Activated T-helper 9 cell treated with anti-CD3 and anti-CD28 coated beads, Interleukin-2, amount 50 U/mL, for 16 hours (primary cell): Measurements from ENCODE around the gene PLEKHA1.

Experiments used
- DNase-seq: peaks from one replicate; pipeline ENCODE4 v3.0.0-alpha.2; 2020; ENCODE audit warnings: low read depth

PLEKHA1 gene

GRCh38 chr10:122422266-122422989 is 47.9 kb downstream of the PLEKHA1 start:
- no peak for DNase-seq

DNA sequence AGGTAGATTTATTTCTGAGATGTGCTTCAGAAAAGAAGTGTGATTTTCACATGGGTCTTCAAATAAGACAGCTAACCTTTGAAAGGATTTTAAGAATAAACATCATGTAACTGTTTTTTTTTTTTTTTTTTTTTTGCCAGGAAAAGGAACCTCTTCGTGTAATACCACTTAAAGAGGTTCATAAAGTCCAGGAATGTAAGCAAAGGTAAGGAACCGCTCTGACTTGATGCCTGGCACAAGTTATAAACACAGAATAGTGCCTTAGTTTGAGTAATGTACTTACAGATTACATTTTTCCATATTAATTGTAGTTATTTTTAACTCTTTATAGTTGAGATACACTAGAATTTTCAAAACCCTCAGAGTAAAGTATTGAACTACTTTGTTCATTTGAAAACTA is 49.6 kb downstream of the PLEKHA1 start:
- DNase-seq, result no peak

GRCh38 chr10:122426829-122427228 is 52.3 kb downstream of the PLEKHA1 start:
- DNase-seq, result no peak

DNA sequence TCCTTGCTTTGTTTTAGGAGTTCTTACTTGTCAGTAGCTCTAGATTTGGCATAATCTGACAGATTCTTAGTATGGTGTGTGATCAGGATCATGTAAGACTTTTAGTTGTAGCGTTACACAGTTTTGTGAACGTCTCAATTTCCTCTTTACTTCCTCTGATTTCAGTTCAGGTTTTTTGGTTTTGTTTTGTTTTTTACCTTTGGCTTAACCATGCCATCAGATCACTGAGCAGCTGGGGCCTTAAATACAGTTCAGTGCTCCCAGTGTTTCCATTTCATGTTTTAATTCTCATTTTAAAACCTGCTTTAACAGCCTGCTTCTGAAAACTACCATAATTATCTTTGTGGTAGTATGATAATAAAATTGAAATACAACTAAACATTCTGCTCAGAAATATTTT is 52.8 kb downstream of the PLEKHA1 start:
- no peak for DNase-seq

GRCh38 chr10:122435212-122435827 is 60.8 kb downstream of the PLEKHA1 start:
- no peak for DNase-seq

DNA sequence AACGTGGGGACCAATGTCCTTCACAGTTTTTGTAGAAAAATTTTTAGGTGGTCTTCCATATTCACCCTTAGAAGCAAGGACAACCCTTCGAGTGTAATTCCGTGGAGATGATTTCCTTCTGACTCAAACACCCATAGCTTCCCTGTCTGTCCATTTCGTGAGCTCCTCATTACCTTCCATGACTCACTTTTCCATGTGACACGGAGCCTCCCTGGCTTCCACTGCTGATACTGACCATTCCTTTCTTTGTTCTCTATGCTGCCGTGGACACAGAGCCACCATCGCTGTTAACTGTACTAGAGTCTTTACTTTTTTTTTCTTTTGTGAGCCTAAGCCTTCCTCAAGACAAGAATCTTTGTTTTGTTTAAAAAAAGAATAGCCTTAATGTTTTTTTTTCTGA is 67.5 kb downstream of the PLEKHA1 start:
- no peak for DNase-seq

DNA sequence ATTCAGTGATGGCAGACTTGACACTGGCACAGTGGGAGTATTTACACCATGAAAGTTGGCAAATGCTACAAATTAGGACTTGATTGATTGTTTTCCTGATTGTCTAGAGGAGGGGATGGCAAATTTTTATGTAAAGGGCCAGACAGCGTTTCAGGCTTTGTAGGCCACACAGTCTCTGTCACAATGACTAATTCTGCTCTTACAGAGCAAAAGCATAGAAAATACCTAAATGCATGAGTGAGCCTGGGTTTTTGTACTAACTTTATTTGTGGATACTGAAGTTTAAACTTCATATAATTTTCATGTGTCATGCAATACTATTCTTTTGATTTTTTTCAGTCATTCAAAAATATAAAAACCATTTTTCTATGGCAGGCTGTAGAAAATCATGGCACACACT is 71.0 kb downstream of the PLEKHA1 start:
- DNase-seq, result no peak

- DNase-seq, result no peak
Observed at GRCh38 chr10:122445904-122446303, 71.4 kb downstream of the PLEKHA1 start.

GRCh38 chr10:122446668-122447423 is 72.3 kb downstream of the PLEKHA1 start:
- no peak for DNase-seq

DNA sequence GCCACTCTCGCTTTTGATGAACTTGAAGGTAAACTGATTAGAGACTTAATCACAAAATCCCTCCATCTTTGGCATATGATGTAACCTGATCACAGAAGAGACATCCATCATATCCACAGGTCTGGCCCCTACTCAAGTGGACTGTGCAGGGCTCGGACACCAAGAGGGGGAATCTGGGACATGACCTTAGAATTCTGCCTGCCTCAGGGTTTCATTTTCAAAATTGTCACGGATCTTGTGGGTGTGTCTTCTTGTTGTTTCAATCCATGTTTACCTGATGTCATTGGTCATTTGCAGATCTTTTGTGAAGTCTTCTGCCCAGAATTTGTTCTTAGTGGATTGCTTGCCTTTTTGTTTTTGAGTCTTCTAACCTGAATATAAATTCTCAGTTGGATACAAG is 74.1 kb downstream of the PLEKHA1 start:
- no peak for DNase-seq

GRCh38 chr10:122449153-122449552 is 74.6 kb downstream of the PLEKHA1 start:
- no peak for DNase-seq

- no peak for DNase-seq
Observed at GRCh38 chr10:122450353-122450990, 76.0 kb downstream of the PLEKHA1 start.

DNA sequence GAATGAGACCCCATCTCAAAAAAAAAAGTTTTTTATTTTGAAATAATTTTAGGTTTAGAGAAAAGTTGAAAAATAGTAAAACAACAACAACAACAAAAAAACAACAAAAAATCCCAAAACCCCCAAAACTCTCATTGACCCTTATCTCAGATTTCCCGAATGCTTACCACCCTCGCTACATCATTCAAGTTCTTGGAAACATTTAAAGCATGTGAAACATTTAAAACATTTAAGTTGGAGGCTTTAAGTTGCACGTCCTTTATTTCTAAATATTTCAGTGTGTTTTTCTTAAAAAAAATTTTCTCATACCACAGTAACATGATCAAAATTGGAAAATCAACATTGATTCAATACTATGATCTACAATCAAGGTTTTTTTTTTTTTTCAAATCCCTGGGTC is 79.6 kb downstream of the PLEKHA1 start:
- DNase-seq, result no peak

- DNase-seq, result no peak
Observed at GRCh38 chr10:122454603-122455080, 80.1 kb downstream of the PLEKHA1 start, which contains the start of gene ARMS2. TSS of gene ARMS2 (plus strand) at chr10:122454653. CDS start at chr10:122454728, 75 bp downstream.

DNA sequence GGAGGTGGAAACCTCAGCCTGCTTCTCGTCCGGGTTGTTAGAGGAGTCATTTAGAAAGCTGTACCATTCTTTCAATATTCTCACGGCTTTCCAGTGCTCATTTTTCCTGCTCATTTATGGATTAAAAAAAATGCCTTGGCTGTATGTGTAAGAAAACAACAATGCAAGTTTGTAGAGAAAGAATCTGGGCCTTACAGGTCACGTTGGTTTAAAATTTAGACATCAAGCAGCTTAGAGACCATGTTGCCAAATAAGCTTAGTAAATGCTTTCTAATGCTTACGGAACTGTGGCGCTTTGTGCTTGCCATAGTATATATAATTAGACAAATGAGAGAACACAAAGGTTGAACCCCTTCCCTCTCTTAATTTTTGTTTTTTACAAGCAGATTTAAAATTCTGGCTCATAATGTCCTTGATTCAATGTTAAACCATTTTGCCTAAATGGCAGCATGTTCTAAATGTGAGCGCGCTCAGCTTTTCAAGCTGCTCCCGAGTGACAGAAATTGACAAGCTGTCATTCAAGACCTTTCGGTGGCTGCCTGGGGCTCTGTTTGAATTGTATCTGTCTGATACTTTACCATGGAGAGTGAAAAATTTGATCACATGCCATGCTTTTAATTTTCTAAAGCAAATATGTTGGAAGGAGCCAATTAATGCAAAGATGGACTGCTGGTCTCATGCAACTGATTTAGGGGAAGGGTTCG is 81.0 kb downstream of the PLEKHA1 start:
- no peak for DNase-seq

GRCh38 chr10:122457934-122458333 is 83.4 kb downstream of the PLEKHA1 start:
- DNase-seq, result no peak

- DNase-seq, result no peak
Observed at GRCh38 chr10:122458693-122459092, 84.2 kb downstream of the PLEKHA1 start.

- DNase-seq, result no peak
Observed at GRCh38 chr10:122459561-122460273, 85.2 kb downstream of the PLEKHA1 start.

- DNase-seq, result no peak
Observed at GRCh38 chr10:122460891-122461293, 86.4 kb downstream of the PLEKHA1 start.

GRCh38 chr10:122461367-122461728 is 86.8 kb downstream of the PLEKHA1 start, which contains the start of gene HTRA1:
TSS of gene HTRA1 (plus strand) at chr10:122461553. CDS start at chr10:122461653, 100 bp downstream.
- DNase-seq, result no peak
